AG04449 (cell line): ENCODE results near the gene SMIM38.

ENCODE experiments used
- CTCF ChIA-PET: fragments of 350-600 bp; formaldehyde crosslinking; extraction: SDS; loops from one replicate; lab custom pipeline; 2021; ENCODE audit warnings: antibody characterized with exemption; lab: Yijun Ruan, JAX
- POLR2A ChIA-PET: fragments of 400-600, 350-600 bp; formaldehyde crosslinking; extraction: SDS; loops from one replicate; lab custom pipeline; 2020; ENCODE audit warnings: antibody characterized with exemption, inconsistent platforms; lab: Yijun Ruan, JAX
- DNase-seq: peaks from one replicate; pipeline ENCODE4 v3.0.0-alpha.2; 2010; ENCODE audit warnings: low read depth, low spot score
- H3K4me3 ChIP-seq: 2 replicates; pipeline ENCODE4 v1.5.1; 2011; ENCODE audit warnings: low read depth, mild to moderate bottlenecking, control low read depth, low read length
- CTCF ChIP-seq: IDR thresholded peaks from one replicate; pipeline ENCODE4 v1.5.1; 2011; ENCODE audit warnings: mild to moderate bottlenecking, moderate library complexity, low read length, control low read depth, inconsistent platforms; ENCODE audit not compliant: insufficient read depth; ENCODE audit errors: missing control alignments

Gene SMIM38

DNA sequence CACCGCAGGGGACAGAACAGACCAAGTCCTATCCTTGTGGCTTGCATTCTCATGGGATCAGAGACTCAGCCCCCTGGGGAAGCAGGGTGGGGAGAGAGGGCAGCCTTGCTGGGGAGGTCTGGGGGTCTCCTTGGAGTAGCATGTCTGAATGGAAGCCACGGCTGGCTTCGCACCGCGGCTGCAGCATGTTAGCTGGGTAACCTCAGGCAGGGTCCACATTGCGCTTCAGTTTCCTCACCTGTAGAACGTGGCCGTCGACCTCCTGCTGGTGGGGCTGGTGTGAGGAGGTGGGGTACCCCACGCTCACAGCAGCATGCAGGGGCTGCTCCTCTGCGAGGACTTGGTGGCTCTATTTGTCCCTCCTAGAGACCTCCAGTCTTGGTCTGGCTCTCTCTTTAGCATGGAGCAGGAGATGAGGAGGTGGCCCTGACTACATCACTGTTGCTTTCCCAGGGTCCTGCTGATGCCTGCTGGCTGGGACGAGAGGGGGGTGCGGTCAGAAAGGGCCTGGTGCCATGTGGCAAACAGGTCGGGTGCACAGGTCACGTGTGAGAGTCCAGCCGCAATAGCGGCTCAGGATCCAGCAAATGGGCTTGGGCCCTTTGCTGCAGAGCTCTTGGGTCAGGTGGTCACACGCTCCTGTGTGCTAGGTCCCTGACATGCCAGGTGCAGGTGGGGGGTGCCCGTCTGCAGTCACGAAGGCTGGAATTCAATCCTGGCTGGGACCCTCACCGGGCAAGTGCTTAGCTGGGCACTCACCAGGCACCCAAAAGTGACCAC lies 35.4 kb upstream of the SMIM38 start:
- CTCF ChIA-PET: interaction anchor here (0.7 to 2.4 kb wide), 4 partner anchors 11 to 551 kb away, joined by 3 to 15 read pairs (median 5); no protein-coding TSS in a partner anchor
- DNase-seq: no peak
- no peak for TF ChIP-seq CTCF
- H3K4me3 ChIP-seq: no peak overlapping the region
- POLR2A ChIA-PET: no interaction called here

DNA sequence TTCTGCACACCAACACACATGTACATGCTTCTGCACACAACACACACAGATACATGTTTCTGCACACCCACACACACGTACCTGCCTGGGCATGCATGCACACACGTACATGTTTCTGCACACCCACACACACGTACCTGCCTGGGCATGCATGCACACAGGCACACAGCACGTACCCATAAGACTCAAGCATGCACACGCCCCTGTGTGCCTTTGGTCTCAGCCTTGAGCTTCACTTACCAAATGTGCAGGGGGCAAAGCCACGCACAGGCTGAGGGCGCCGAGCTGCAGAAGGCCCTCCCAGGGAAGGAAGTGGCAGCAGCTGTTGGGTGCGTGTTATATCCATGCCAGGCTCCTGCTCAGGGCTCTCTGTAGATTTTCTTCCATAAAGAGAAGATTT lies 34.7 kb upstream of the SMIM38 start:
- no peak for TF ChIP-seq CTCF
- no peak for DNase-seq
- no peak overlapping the region for H3K4me3 ChIP-seq
- CTCF ChIA-PET: interaction anchor here (1.5 kb wide), 1 partner anchor 11 kb away, joined by 7 read pairs; no protein-coding TSS in a partner anchor
- POLR2A ChIA-PET: no interaction called here

- no peak for DNase-seq
- POLR2A ChIA-PET: no interaction called here
- CTCF ChIA-PET: interaction anchor here (1.5 to 1.7 kb wide), 3 partner anchors 10 to 548 kb away, joined by 3 to 7 read pairs (median 6); no protein-coding TSS in a partner anchor
- no peak overlapping the region for H3K4me3 ChIP-seq
- TF ChIP-seq CTCF: no peak
Observed at GRCh38 chr11:69121621-69122325, 34.0 kb upstream of the SMIM38 start.

GRCh38 chr11:69122326-69122629 lies 33.5 kb upstream of the SMIM38 start:
- H3K4me3 ChIP-seq: no peak overlapping the region
- no peak for DNase-seq
- ChIA-PET POLR2A (no interaction called here), CTCF (interaction anchor here (1.0 to 2.1 kb wide), 5 partner anchors 9 to 548 kb away, joined by 3 to 17 read pairs (median 6); no protein-coding TSS in a partner anchor)
- TF ChIP-seq CTCF: no peak

DNA sequence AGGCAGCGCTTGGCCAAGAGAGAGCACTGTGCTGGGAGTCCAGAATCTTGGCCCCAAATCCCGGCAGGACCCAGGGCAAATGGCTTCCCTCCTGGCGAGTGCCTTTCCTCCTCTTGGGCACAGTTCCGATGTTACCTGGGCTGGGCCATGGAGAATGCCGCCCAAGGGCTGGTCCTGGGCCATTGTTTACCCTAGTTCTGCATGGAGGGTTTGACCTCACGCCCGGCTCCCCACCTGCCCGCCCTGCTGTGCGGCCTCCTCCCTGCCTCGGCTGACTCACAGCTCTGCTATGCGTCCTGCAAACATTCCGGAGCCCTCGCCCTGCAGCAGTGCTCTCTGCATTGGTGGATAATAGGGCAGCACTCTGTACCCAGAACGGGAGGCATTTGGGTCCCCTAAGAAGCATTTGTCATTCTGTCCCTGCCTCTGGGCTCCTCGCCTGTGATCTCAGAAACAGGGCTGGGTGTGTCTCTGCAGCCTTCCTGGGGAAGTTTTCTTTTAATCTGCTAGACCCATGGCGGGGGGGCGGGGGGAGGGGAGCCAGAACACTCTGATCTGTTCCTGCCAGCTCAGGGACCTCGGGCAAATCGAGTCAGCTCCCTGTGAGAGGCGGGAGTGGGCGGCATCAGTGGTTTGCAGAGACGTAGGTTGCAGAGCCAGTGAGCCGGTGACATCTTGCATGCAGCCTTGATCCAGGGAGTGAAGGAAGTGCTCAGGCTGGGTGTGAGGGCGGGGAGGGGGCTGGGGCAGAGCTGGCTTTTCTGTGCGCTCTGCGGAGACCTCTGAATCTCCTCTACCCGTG lies 32.9 kb upstream of the SMIM38 start:
- peak overlapping the region; percentile 23 for H3K4me3 ChIP-seq
- DNase-seq: no peak
- ChIA-PET POLR2A (interaction anchor here (0.5 to 1.0 kb wide), 2 partner anchors 298 to 374 kb away, joined by 3 to 4 read pairs; no protein-coding TSS in a partner anchor), CTCF (interaction anchor here (0.9 to 2.1 kb wide), 7 partner anchors 9 to 547 kb away, joined by 3 to 17 read pairs (median 3); no protein-coding TSS in a partner anchor)
- TF ChIP-seq CTCF: no peak
